ENCODE data around the gene MEI4. TPM values are rescaled to one million over a fixed set of nuclear protein-coding genes. Genes with fewer than 3 reads are reported as not detected.
A peak's percentile ranks its signal among the peaks of the same experiment; 100 is the strongest.
"Not testable (repeated sequence)": the region's sequence is repeated elsewhere in the genome, so short reads cannot be mapped to it uniquely, and the experiment has no call there.

The MEI4 gene
- total RNA-seq, 1 donor from 2014 or later, result not detected

DNA sequence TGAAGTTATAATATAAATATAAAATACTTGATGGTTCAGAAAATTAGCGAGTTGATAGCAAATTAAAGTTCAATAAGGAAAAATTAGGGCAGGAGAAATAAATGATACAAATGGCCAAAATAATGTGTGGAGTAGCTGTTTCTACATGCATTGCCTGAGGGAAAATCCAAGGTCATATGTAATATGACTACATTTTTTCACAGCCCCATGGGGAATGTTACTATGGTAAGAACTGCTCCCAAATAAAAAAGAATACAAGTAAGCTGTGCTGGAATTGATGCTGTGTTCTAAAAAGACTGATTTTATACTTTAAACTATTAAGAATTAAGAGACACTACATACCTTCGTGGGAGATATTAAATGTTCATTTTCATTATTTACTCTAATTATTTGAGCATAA, 34.1 kb downstream of the MEI4 start:
- no peak for FAIRE-seq
- Histone ChIP-seq H3K4me3 (ENCODE audit: low read depth, low read length) (no peak overlapping the region), H3K36me3 (ENCODE audit: control insufficient read depth, insufficient read depth, low read length) (no peaks in the 10 kb centered on the region), H3K27me3 (ENCODE audit: control insufficient read depth, insufficient read depth, low read length) (no peaks in the 10 kb centered on the region)
- peak; percentile 40 for DNase-seq (ENCODE audit: low read depth)
- TF ChIP-seq, protein P1, sequence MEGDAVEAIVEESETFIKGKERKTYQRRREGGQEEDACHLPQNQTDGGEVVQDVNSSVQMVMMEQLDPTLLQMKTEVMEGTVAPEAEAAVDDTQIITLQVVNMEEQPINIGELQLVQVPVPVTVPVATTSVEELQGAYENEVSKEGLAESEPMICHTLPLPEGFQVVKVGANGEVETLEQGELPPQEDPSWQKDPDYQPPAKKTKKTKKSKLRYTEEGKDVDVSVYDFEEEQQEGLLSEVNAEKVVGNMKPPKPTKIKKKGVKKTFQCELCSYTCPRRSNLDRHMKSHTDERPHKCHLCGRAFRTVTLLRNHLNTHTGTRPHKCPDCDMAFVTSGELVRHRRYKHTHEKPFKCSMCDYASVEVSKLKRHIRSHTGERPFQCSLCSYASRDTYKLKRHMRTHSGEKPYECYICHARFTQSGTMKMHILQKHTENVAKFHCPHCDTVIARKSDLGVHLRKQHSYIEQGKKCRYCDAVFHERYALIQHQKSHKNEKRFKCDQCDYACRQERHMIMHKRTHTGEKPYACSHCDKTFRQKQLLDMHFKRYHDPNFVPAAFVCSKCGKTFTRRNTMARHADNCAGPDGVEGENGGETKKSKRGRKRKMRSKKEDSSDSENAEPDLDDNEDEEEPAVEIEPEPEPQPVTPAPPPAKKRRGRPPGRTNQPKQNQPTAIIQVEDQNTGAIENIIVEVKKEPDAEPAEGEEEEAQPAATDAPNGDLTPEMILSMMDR (IDR thresholded peaks at IDR 0.05; ENCODE audit: insufficient read depth, low read length, severe bottlenecking), result no peak

- no peak for FAIRE-seq
- H3K4me3 ChIP-seq (ENCODE audit: low read depth, low read length), result no peak overlapping the region
- TF ChIP-seq, protein P1 (IDR thresholded peaks at IDR 0.05; ENCODE audit: insufficient read depth, low read length, severe bottlenecking), result no peak
Observed at GRCh38 chr6:77688649-77689048, 35.8 kb downstream of the MEI4 start.

GRCh38 chr6:77700095-77700494, 47.3 kb downstream of the MEI4 start:
- FAIRE-seq; H3K4me3 ChIP-seq (ENCODE audit: low read depth, low read length); H3K27me3 ChIP-seq (ENCODE audit: control insufficient read depth, insufficient read depth, low read length); H3K36me3 ChIP-seq (ENCODE audit: control insufficient read depth, insufficient read depth, low read length); DNase-seq (ENCODE audit: low read depth): not testable (repeated sequence)

More at GRCh38 chr6:77688649-77689048, 35.8 kb downstream of the MEI4 start:
- no peak for DNase-seq (ENCODE audit: low read depth)
- Histone ChIP-seq H3K27me3 (ENCODE audit: control insufficient read depth, insufficient read depth, low read length) (no peaks in the 10 kb centered on the region), H3K36me3 (ENCODE audit: control insufficient read depth, insufficient read depth, low read length) (no peaks in the 10 kb centered on the region)

DNA sequence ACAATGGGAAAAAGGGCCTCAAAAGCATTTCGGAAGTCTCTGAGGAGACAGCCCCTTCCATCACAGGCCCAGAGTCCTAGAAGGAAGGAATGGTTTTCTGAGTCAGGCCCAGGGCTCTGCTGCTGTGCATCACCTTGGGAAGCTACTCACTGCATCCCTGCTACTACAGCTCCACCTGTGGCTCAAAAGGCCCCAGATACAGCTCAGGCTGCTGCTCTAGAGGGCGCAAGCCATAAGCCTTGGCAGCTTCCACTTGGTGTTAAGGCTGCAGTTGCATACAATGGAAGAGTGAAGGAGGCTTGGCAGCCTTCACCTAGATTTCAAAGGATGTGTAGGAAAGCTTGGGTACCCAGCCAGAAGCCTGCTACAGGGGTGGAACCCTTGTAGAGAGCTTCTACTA, 54.8 kb downstream of the MEI4 start:
- TF ChIP-seq, protein P1 (IDR thresholded peaks at IDR 0.05; ENCODE audit: insufficient read depth, low read length, severe bottlenecking), result no peak
- no peaks in the 10 kb centered on the region for H3K27me3 ChIP-seq (ENCODE audit: control insufficient read depth, insufficient read depth, low read length)
- no peaks in the 10 kb centered on the region for H3K36me3 ChIP-seq (ENCODE audit: control insufficient read depth, insufficient read depth, low read length)
- no peak for DNase-seq (ENCODE audit: low read depth)
- FAIRE-seq, result no peak
- H3K4me3 ChIP-seq (ENCODE audit: low read depth, low read length), result no peak overlapping the region

DNA sequence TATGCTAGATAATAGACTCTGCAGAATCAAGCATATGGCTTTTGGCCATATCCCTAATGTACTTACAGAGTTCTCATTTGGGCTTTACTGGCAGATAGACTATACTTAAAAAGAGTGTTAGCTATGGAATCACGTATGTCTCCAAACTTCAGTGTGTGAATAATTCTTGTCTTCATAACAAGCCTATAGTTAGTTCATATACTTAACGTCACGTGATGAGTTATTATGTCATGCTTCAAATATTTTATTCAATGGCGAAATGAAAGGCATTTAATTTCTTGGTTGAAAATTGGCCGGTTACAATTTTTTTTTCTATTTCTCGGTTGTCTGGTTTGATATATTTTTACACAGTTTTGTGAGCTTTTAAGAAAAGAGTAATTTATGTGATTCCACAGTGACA, 62.7 kb downstream of the MEI4 start:
- Histone ChIP-seq H3K4me3 (ENCODE audit: low read depth, low read length) (no peak overlapping the region), H3K27me3 (ENCODE audit: control insufficient read depth, insufficient read depth, low read length) (no peaks in the 10 kb centered on the region), H3K36me3 (ENCODE audit: control insufficient read depth, insufficient read depth, low read length) (no peaks in the 10 kb centered on the region)
- TF ChIP-seq, protein P1 (IDR thresholded peaks at IDR 0.05; ENCODE audit: insufficient read depth, low read length, severe bottlenecking), result no peak
- FAIRE-seq (no peak), DNase-seq (ENCODE audit: low read depth) (no peak)

DNA sequence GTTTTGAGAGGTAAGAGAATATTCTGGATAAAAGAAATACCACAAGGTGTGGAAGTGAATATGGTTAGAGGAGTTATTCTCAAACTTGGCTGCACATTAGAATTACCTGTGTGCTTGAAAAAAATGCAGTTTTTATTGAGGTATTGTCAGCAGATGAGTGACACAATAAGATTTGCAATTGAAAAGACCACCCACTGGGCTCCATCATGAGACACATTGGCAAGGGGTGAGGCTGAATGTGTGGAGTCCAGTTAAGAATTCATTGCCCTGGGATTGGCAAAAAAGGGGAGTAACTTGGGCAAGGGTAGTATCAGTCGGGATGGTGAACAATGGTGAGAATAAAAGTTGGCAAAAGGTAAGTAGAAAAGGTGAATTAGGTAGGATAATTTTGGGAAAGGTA, 63.5 kb downstream of the MEI4 start:
- no peak overlapping the region for H3K4me3 ChIP-seq (ENCODE audit: low read depth, low read length)
- DNase-seq (ENCODE audit: low read depth), result no peak
- FAIRE-seq, result no peak
- TF ChIP-seq, protein P1 (IDR thresholded peaks at IDR 0.05; ENCODE audit: insufficient read depth, low read length, severe bottlenecking), result no peak
- H3K27me3 ChIP-seq (ENCODE audit: control insufficient read depth, insufficient read depth, low read length), result no peaks in the 10 kb centered on the region
- no peaks in the 10 kb centered on the region for H3K36me3 ChIP-seq (ENCODE audit: control insufficient read depth, insufficient read depth, low read length)

- not testable (repeated sequence) for H3K36me3 ChIP-seq (ENCODE audit: control insufficient read depth, insufficient read depth, low read length); FAIRE-seq; H3K4me3 ChIP-seq (ENCODE audit: low read depth, low read length); H3K27me3 ChIP-seq (ENCODE audit: control insufficient read depth, insufficient read depth, low read length); DNase-seq (ENCODE audit: low read depth)
Observed at GRCh38 chr6:77736010-77736409, 83.2 kb downstream of the MEI4 start.

Measured in bronchial epithelial cell (primary cell).